Right ventricle myocardium superior (tissue), 1 donor: ENCODE data around the gene ATCAY. TPM values are rescaled to one million over a fixed set of nuclear protein-coding genes. Genes with fewer than 3 reads are reported as not detected.
"Not testable (repeated sequence)": the region's sequence is repeated elsewhere in the genome, so short reads cannot be mapped to it uniquely, and the experiment has no call there.

Experiments
- ATAC-seq: fragments of 200-7000 bp; cut with Tn5 transposase; one replicate; pipeline ENCODE4 v1.9.1; 2020; ENCODE audit warnings: mild to moderate bottlenecking; ENCODE audit not compliant: poor library complexity
- DNase-seq: peaks from one replicate; pipeline ENCODE4 v3.0.0-alpha.2; 2020
- intact Hi-C: fragments of 100-400 bp; cut with DNase I; formaldehyde crosslinking; loops from one replicate; pipeline ENCODE4 v1.11.2; 2022
- total RNA-seq: library from RNA; stranded (reverse); fragmentation: NEBNext Ultra II Directional; extraction: Animal tissue kit (Norgen Biotek cat#: 25700); gene quantifications from one replicate; pipeline ENCODE4 v1.2.1, GENCODE V29; 2021
- donor health status: DM: no; HTN: yes; CAD: no; lungs with severe emphysema.

Gene ATCAY
- total RNA-seq, 1 donor from 2014 or later: not detected

- intact Hi-C loops: no loop called here
- ATAC-seq (peak; percentile 73), DNase-seq (no peak)
These were observed 13.2 kb downstream of the ATCAY start for GRCh38 chr19:3893509-3894179.

- intact Hi-C loops: not testable (repeated sequence)
These were observed 14.5 kb downstream of the ATCAY start for GRCh38 chr19:3894959-3895358.

GRCh38 chr19:3895788-3896187 is 15.3 kb downstream of the ATCAY start:
- intact Hi-C loops: no loop called here
- no peak for DNase-seq
- no peak for ATAC-seq

More at GRCh38 chr19:3894959-3895358, 14.5 kb downstream of the ATCAY start:
- not testable (repeated sequence) for ATAC-seq, DNase-seq

- DNase-seq (no peak), ATAC-seq (no peak)
- intact Hi-C loops: no loop called here
These were observed 17.5 kb downstream of the ATCAY start for GRCh38 chr19:3897936-3898335.

- ATAC-seq: no peak
- no peak for DNase-seq
- intact Hi-C loops: no loop called here
These were observed 17.9 kb downstream of the ATCAY start for GRCh38 chr19:3898426-3898825.

- ATAC-seq (peak; percentile 69), DNase-seq (no peak)
- intact Hi-C loops: no loop called here
These were observed 19.2 kb downstream of the ATCAY start for GRCh38 chr19:3899531-3900294.

- ATAC-seq (no peak), DNase-seq (no peak)
- intact Hi-C loops: no loop called here
These were observed 22.0 kb downstream of the ATCAY start for GRCh38 chr19:3902317-3902973.

GRCh38 chr19:3904233-3904632 is 23.7 kb downstream of the ATCAY start:
- intact Hi-C loops: no loop called here
- ATAC-seq: no peak
- DNase-seq: no peak

GRCh38 chr19:3907626-3908265 is 27.3 kb downstream of the ATCAY start:
- DNase-seq (no peak), ATAC-seq (no peak)

GRCh38 chr19:3908266-3909054 is 28.0 kb downstream of the ATCAY start:
- intact Hi-C loops: no loop called here
- DNase-seq (no peak), ATAC-seq (no peak)

More at GRCh38 chr19:3907626-3908265, 27.3 kb downstream of the ATCAY start:
- intact Hi-C loops: no loop called here

GRCh38 chr19:3910105-3910504 is 29.6 kb downstream of the ATCAY start:
- intact Hi-C loops: no loop called here
- ATAC-seq (no peak), DNase-seq (no peak)

GRCh38 chr19:3914199-3914598 is 33.7 kb downstream of the ATCAY start:
- intact Hi-C loops: no loop called here
- ATAC-seq (no peak), DNase-seq (no peak)

GRCh38 chr19:3916033-3916432 is 35.5 kb downstream of the ATCAY start:
- ATAC-seq: no peak
- intact Hi-C loops: no loop called here
- no peak for DNase-seq

GRCh38 chr19:3919793-3920192 is 39.3 kb downstream of the ATCAY start:
- DNase-seq: no peak
- intact Hi-C loops: no loop called here
- no peak for ATAC-seq

- intact Hi-C loops: no loop called here
- ATAC-seq (no peak), DNase-seq (no peak)
These were observed 42.7 kb downstream of the ATCAY start for GRCh38 chr19:3923096-3923758.

- ATAC-seq (no peak), DNase-seq (no peak)
- intact Hi-C loops: no loop called here
These were observed 43.4 kb downstream of the ATCAY start for GRCh38 chr19:3923912-3924311.

- intact Hi-C loops: no loop called here
- DNase-seq (peak; percentile 86), ATAC-seq (peak; percentile 56)
These were observed 50.6 kb downstream of the ATCAY start for GRCh38 chr19:3931041-3931440.
